Measurements from ENCODE around the gene SLC5A6. TPM values are rescaled to one million over a fixed set of nuclear protein-coding genes. Genes with fewer than 3 reads are reported as not detected.

SLC5A6 gene
- polyA plus RNA-seq, 1 experiment: 22.0 TPM

GRCh38 chr2:27223416-27223815 lies 11.3 kb upstream of the SLC5A6 start:
- no peak overlapping the region for H3K4me3 ChIP-seq (ENCODE audit: low read depth, low read length)
- no peaks in the 10 kb centered on the region for H3K9me3 ChIP-seq (ENCODE audit: control insufficient read depth, insufficient read depth, low read length)
- no peak overlapping the region for H3K27ac ChIP-seq (ENCODE audit: low read depth, low read length)
- TF ChIP-seq CTCF (IDR thresholded peaks at IDR 0.05; ENCODE audit: low read depth, low read length): no peak
- H3K27me3 ChIP-seq (ENCODE audit: control insufficient read depth, insufficient read depth, low read length): no peaks in the 10 kb centered on the region
- POLR2A ChIA-PET: no interaction called here
- no peak for DNase-seq (ENCODE audit: low read depth, low spot score)
- CTCF ChIA-PET: interaction anchor here (0.7 to 1.3 kb wide), 2 partner anchors 57 to 377 kb away, joined by 3 to 4 read pairs; no protein-coding TSS in a partner anchor

GRCh38 chr2:27222407-27222806 lies 10.3 kb upstream of the SLC5A6 start:
- POLR2A ChIA-PET: no interaction called here
- H3K27me3 ChIP-seq (ENCODE audit: control insufficient read depth, insufficient read depth, low read length): no peaks in the 10 kb centered on the region
- CTCF ChIA-PET: no interaction called here
- no peak for DNase-seq (ENCODE audit: low read depth, low spot score)
- H3K27ac ChIP-seq (ENCODE audit: low read depth, low read length): no peak overlapping the region
- no peak for TF ChIP-seq CTCF (IDR thresholded peaks at IDR 0.05; ENCODE audit: low read depth, low read length)
- H3K4me3 ChIP-seq (ENCODE audit: low read depth, low read length): no peak overlapping the region
- H3K9me3 ChIP-seq (ENCODE audit: control insufficient read depth, insufficient read depth, low read length): no peaks in the 10 kb centered on the region

- TF ChIP-seq CTCF (IDR thresholded peaks at IDR 0.05; ENCODE audit: low read depth, low read length): no peak
- no peaks in the 10 kb centered on the region for H3K9me3 ChIP-seq (ENCODE audit: control insufficient read depth, insufficient read depth, low read length)
- H3K27ac ChIP-seq (ENCODE audit: low read depth, low read length): no peak overlapping the region
- POLR2A ChIA-PET: no interaction called here
- H3K27me3 ChIP-seq (ENCODE audit: control insufficient read depth, insufficient read depth, low read length): no peaks in the 10 kb centered on the region
- DNase-seq (ENCODE audit: low read depth, low spot score): no peak
- CTCF ChIA-PET: interaction anchor here (0.7 kb wide), 1 partner anchor 238 kb away, joined by 4 read pairs; no protein-coding TSS in a partner anchor
- no peak overlapping the region for H3K4me3 ChIP-seq (ENCODE audit: low read depth, low read length)
Measured at GRCh38 chr2:27221166-27221565, 9.1 kb upstream of the SLC5A6 start.

GRCh38 chr2:27220091-27220490 lies 8.0 kb upstream of the SLC5A6 start:
- POLR2A ChIA-PET: interaction anchor here (0.7 kb wide), 1 partner anchor 9 kb away, joined by 3 read pairs; no protein-coding TSS in a partner anchor

More at GRCh38 chr2:27220091-27220490, 8.0 kb upstream of the SLC5A6 start:
- Histone ChIP-seq H3K27me3 (ENCODE audit: control insufficient read depth, insufficient read depth, low read length) (no peaks in the 10 kb centered on the region), H3K27ac (ENCODE audit: low read depth, low read length) (no peak overlapping the region), H3K9me3 (ENCODE audit: control insufficient read depth, insufficient read depth, low read length) (no peaks in the 10 kb centered on the region), H3K4me3 (ENCODE audit: low read depth, low read length) (no peak overlapping the region)
- CTCF ChIA-PET: interaction anchor here (0.9 to 2.1 kb wide), 3 partner anchors 50 to 83 kb away, joined by 3 to 5 read pairs (median 4); no protein-coding TSS in a partner anchor
- no peak for TF ChIP-seq CTCF (IDR thresholded peaks at IDR 0.05; ENCODE audit: low read depth, low read length)
- no peak for DNase-seq (ENCODE audit: low read depth, low spot score)

Data from AG04450 (cell line).